PFSK-1 (cell line): ENCODE measurements around the gene TIMM10.
A peak's percentile ranks its signal among the peaks of the same experiment; 100 is the strongest.

Experiments
- FOXP2 ChIP-seq: optimal IDR thresholded peaks from 2 replicates; pipeline ENCODE3; 2011; ENCODE audit warnings: borderline replicate concordance, control low read depth, inconsistent platforms; ENCODE audit not compliant: insufficient read depth; ENCODE audit errors: extremely low read length, extremely low read depth
- POLR2AphosphoS5 ChIP-seq: IDR thresholded peaks from 2 replicates; pipeline ENCODE4 v1.6.1; 2012; ENCODE audit warnings: low read depth, mild to moderate bottlenecking, control low read depth, low read length, moderate library complexity
- SIN3A ChIP-seq: IDR thresholded peaks from 2 replicates; pipeline ENCODE4 v1.6.1; 2012; ENCODE audit warnings: mild to moderate bottlenecking, low read length, moderate library complexity, borderline replicate concordance; ENCODE audit not compliant: insufficient read depth
- TAF1 ChIP-seq: IDR thresholded peaks from 2 replicates; pipeline ENCODE4 v1.6.1; 2012; ENCODE audit warnings: low read length, control low read depth, borderline replicate concordance; ENCODE audit not compliant: insufficient read depth
- TF ChIP-seq, protein P1 (sequence below), 2 experiments: IDR thresholded peaks; 2 replicates each; pipeline versions ENCODE4 v1.6.1 to v1.8.0; 2011 to 2012; ENCODE audit warnings: low read depth in 2 of 2, low read length in 2 of 2, control low read depth in 1 of 2, inconsistent platforms in 1 of 2, mild to moderate bottlenecking in 1 of 2, moderate library complexity in 1 of 2; ENCODE audit not compliant: insufficient read depth in 1 of 2

TIMM10 gene

DNA sequence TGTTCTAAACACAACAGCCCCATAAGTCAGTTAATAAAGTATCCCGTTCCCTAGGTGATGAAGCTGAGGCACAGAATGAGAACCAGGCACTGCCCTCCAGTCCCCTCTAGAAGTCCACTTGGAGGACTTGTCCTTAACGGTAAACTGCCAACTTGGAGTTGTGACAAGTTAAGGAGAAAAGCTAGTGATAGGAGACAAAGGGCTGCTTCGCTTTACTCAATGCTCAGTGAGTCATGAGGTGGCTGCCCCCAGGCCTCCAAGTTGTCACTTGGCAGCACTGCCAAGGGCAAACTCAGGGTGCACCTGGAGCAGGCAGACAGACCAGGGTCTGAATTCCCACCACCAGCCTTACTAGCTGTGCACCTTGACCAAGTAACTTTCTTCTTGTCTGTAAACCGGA, 28.6 kb downstream of the TIMM10 start:
- TF ChIP-seq TAF1 (no peak), POLR2AphosphoS5 (no peak), FOXP2 (no peak), SIN3A (no peak)
- TF ChIP-seq, protein P1, sequence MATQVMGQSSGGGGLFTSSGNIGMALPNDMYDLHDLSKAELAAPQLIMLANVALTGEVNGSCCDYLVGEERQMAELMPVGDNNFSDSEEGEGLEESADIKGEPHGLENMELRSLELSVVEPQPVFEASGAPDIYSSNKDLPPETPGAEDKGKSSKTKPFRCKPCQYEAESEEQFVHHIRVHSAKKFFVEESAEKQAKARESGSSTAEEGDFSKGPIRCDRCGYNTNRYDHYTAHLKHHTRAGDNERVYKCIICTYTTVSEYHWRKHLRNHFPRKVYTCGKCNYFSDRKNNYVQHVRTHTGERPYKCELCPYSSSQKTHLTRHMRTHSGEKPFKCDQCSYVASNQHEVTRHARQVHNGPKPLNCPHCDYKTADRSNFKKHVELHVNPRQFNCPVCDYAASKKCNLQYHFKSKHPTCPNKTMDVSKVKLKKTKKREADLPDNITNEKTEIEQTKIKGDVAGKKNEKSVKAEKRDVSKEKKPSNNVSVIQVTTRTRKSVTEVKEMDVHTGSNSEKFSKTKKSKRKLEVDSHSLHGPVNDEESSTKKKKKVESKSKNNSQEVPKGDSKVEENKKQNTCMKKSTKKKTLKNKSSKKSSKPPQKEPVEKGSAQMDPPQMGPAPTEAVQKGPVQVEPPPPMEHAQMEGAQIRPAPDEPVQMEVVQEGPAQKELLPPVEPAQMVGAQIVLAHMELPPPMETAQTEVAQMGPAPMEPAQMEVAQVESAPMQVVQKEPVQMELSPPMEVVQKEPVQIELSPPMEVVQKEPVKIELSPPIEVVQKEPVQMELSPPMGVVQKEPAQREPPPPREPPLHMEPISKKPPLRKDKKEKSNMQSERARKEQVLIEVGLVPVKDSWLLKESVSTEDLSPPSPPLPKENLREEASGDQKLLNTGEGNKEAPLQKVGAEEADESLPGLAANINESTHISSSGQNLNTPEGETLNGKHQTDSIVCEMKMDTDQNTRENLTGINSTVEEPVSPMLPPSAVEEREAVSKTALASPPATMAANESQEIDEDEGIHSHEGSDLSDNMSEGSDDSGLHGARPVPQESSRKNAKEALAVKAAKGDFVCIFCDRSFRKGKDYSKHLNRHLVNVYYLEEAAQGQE (IDR thresholded peaks at IDR 0.05; ENCODE audit: insufficient read depth in 1 of 2, low read depth in 2 of 2, low read length in 2 of 2) = no peak

DNA sequence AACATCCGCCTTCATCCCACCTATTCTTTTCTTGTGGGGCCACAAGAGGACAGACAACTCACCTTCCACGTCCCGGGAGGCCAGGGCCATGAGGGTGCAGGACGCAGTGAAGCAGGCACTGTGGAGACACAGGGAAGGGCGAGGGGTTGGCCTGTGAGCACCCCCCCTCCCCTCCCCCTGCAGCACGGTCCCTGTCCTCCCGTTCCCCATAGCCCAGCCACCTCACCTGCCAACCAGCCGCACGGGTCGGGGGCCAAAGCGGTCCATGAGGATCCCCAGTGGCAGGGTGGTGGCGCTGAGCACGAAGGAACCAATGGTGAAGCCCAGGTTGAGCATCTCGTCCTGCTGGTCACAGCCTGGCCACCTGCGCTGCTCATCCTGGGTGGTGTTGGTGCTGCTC, 29.6 kb downstream of the TIMM10 start:
- no peak for TF ChIP-seq POLR2AphosphoS5
- no peak for TF ChIP-seq FOXP2
- TF ChIP-seq, protein P1 (IDR thresholded peaks at IDR 0.05; ENCODE audit: insufficient read depth in 1 of 2, low read depth in 2 of 2, low read length in 2 of 2) = no peak
- TF ChIP-seq SIN3A = no peak
- no peak for TF ChIP-seq TAF1

DNA sequence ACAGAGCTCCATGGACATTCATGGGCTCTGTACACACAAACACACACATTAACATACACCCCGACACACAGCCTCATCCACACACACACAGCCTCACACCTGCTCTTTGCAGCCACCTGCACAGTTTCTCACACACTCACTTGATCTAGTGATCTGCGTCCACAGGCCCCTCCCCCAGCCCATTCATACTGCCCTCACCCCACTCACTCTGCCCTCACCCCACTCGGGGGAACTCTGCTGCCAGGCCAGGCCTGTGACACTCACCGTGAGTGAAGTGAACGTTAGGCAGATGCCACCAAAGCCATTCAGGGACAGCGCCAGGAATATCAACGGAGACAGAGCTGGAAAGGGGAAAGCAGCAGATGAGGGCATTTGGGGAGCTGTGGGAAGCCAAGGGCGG, 30.0 kb downstream of the TIMM10 start:
- no peak for TF ChIP-seq POLR2AphosphoS5
- no peak for TF ChIP-seq TAF1
- TF ChIP-seq, protein P1 (IDR thresholded peaks at IDR 0.05; ENCODE audit: insufficient read depth in 1 of 2, low read depth in 2 of 2, low read length in 2 of 2) = no peak
- TF ChIP-seq FOXP2 = no peak
- TF ChIP-seq SIN3A = no peak

DNA sequence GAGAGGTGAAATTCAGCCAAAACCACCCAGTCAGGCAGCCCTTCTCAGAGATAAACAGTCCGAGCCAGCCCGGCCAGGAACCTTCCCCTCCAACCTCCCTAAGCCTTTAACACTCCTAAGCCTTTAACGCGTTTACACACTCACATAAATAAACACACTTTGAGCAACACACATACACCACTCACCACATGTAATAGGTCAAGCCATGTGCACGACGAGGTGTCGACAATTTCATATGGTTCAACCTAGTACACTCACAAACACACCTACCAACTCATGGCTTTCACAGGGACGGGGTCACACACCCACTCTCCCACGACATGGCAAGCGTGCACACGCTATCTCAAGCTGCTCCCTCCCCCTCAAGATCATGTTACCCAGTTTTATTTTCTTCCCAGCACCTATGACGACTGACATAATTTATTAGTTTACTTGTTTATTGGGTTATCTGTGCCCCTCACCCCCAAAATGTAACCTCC, 30.5 kb downstream of the TIMM10 start:
- TF ChIP-seq, protein P1 (IDR thresholded peaks at IDR 0.05; ENCODE audit: insufficient read depth in 1 of 2, low read depth in 2 of 2, low read length in 2 of 2) = no peak

DNA sequence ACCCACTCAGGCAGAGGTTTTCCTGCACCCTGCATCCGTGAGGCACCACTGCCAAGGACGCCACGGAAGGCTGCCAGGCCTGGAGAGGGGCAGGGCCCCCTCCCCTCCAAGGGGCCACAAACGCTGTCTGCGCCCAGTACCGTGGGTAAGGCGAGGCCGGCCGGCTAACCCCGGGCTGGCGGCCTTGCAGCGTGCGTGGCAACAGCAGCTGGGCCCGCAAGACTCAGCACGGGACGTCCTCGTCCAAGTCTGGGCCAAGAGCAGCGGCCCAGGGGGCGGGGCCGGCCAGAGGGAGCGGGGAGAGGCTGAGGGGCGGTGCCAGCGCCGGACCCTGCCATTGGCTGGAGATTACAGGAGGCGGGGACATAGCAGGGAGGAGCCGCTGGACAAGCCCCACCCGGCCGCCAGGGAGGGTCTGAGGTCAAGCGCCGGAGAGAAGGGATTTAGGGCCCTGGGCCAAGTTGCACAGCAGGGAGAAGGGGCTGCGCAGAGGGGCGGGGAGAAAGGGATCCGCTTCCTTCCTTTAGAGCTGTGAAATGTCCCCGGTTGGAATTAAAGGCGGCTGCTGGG, 31.1 kb downstream of the TIMM10 start:
- TF ChIP-seq FOXP2 (peak; percentile 70), SIN3A (0 out of 2 replicates have a peak, but pooled peaks have one; percentile 58), POLR2AphosphoS5 (peak; percentile 62; the same call in 1 of the 2 replicates), TAF1 (0 out of 2 replicates have a peak, but pooled peaks have one; percentile 45)
- TF ChIP-seq, protein P1 (IDR thresholded peaks at IDR 0.05; ENCODE audit: insufficient read depth in 1 of 2, low read depth in 2 of 2, low read length in 2 of 2) = no peak
